Stomach smooth muscle (tissue), 2 donors: ENCODE measurements around the gene BORCS5.

Experiments used
- H3K27ac ChIP-seq: one replicate; pipeline ENCODE4 v1.7.0; 2013; ENCODE audit warnings: mild to moderate bottlenecking, low read length, inconsistent platforms
- H3K27me3 ChIP-seq, 2 donors: one replicate each; pipeline ENCODE4 v1.7.0; 2013; ENCODE audit warnings: low read length in 2 of 2; ENCODE audit not compliant: insufficient read depth in 2 of 2, control insufficient read depth in 1 of 2
- H3K36me3 ChIP-seq, 2 donors: one replicate each; pipeline ENCODE4 v1.7.0; 2013; ENCODE audit warnings: low read length in 2 of 2; ENCODE audit not compliant: control insufficient read depth in 2 of 2, insufficient read depth in 2 of 2
- H3K4me1 ChIP-seq: one replicate; pipeline ENCODE4 v1.7.0; 2013; ENCODE audit warnings: low read length; ENCODE audit not compliant: control insufficient read depth, insufficient read depth
- H3K4me3 ChIP-seq, 2 donors: one replicate each; pipeline ENCODE4 v1.7.0; 2013; ENCODE audit warnings: low read length in 2 of 2
- H3K9ac ChIP-seq, 2 donors: one replicate each; pipeline ENCODE4 v1.7.0; 2013; ENCODE audit warnings: low read length in 2 of 2, mild to moderate bottlenecking in 1 of 2
- H3K9me3 ChIP-seq, 2 donors: one replicate each; pipeline ENCODE4 v1.7.0; 2013; ENCODE audit warnings: low read length in 2 of 2; ENCODE audit not compliant: control insufficient read depth in 2 of 2
- donor health status: healthy.
- donor health status: Pancreatic carcinoma.

Gene BORCS5

DNA sequence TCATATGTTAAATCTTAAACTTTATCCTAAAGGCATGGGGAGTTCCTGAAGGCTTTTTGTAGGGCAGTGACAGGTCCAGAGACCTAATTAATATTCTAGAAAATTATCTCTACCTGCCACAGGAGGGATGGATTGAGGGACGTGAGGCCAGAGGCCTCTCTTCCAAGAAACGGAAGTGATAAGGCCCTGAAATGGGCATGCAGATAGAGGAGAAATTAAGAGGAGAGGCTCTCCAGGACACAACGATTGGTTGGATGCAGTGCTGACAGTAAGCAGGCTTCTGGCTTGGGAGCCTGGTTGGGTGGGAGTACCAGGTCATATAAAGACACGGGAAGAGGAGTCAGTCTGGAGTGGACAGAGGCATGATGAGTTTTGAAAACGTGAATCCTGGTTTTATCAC, 3.1 kb upstream of the BORCS5 start:
- no peak overlapping the region for H3K27ac ChIP-seq
- no peak overlapping the region for H3K9ac ChIP-seq
- H3K9me3 ChIP-seq = no peaks in the 10 kb centered on the region
- H3K27me3 ChIP-seq = no peaks in the 10 kb centered on the region
- peaks cover 10% of the 10 kb centered on the region for H3K4me1 ChIP-seq
- H3K36me3 ChIP-seq = no peaks in the 10 kb centered on the region
- no peak overlapping the region for H3K4me3 ChIP-seq

DNA sequence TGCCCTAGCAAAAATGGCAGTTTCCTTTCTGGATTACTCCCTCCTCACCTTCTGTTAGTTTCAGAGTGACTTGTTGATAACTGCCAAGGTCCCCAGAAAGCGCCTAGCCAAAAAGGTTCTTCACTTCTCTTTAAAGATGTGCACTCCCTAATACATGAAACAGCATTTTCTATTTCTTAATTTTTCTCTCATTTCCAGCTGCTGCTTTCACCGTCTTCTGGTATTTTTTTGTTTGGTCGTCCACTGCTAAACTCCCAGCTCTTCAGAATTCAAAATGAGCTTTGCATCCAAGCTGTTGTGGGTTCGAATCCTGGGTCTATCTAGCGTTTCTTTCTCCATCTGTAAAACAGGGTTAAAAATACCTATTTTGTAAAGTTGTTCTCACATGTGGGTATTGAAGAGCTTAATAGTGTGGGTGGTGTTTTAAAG, 397 bp upstream of the BORCS5 start:
- no peaks in the 10 kb centered on the region for H3K27me3 ChIP-seq
- peaks cover 10% of the 10 kb centered on the region for H3K4me1 ChIP-seq
- H3K27ac ChIP-seq = peak overlapping the region; percentile 94
- peaks cover 0 to 2% of the 10 kb centered on the region in 2 donors for H3K36me3 ChIP-seq
- H3K4me3 ChIP-seq = peak overlapping the region; percentile 79 to 91
- no peaks in the 10 kb centered on the region for H3K9me3 ChIP-seq
- H3K9ac ChIP-seq = peak overlapping the region; percentile 94

DNA sequence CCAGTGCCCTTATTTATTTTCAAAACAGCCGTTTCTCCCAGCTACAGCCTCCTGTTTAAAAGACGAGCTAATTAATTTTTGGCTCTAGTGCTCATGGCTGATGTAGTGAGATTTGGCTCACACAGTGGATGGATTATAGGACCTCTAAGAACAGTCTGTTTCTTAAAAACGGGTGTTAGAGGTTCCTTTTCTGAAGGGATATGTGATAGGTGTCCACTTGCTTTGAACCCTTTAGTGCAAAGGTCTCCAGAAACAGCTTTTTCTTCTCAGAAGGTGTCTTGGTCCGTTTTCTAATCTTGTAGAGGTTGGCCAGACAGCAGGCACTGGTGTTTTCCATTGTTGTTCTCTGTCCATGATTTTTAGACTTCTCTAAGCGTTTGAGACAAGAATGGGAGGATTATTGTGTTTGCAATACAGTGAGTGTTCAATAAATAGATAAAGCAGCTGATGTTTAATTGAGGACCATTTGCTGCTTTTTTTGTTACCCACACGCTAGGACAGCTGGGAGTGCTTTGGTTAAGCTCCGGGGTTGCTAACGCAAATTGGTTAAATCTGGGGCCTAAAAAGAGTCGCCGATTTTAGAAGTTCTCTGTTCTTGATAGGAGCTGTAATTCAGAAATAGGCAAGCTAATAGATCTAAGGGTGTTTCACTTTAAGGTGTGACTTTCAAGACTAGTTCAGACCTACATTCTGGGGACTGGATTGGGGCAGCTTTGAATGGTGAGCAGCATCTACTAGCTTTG, 1.0 kb downstream of the BORCS5 start:
- Histone ChIP-seq H3K9me3 (no peaks in the 10 kb centered on the region), H3K4me1 (peaks cover 10% of the 10 kb centered on the region), H3K27me3 (no peaks in the 10 kb centered on the region), H3K27ac (peak overlapping the region; percentile 94), H3K36me3 (peaks cover 0 to 2% of the 10 kb centered on the region in 2 donors), H3K9ac (peak overlapping the region; percentile 94), H3K4me3 (peak overlapping the region; percentile 79 to 91)

DNA sequence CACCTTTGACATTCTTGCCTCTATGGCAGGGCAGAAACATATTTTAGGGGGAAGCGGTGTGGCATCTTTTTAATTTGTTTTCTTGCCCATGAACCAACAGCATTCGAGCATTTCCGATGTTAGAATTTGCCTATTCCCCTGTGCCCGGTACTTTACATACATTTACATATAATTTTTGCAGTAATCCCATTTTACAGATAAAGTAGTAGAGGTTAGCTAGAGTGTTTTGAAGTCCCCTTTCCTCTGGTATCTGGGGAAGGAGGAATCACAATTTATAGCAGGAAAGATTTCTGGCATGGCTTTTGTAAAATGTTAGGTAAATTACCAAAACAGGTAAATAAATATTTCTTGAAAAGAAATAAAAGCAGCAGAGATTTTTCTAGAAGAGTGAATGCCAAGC, 1.6 kb downstream of the BORCS5 start:
- Histone ChIP-seq H3K4me3 (peak overlapping the region in 1 of 2 donors; percentile 91), H3K4me1 (peaks cover 10% of the 10 kb centered on the region), H3K9ac (peak overlapping the region; percentile 13 to 94), H3K27me3 (no peaks in the 10 kb centered on the region), H3K36me3 (peaks cover 0 to 2% of the 10 kb centered on the region in 2 donors), H3K9me3 (no peaks in the 10 kb centered on the region), H3K27ac (no peak overlapping the region)

DNA sequence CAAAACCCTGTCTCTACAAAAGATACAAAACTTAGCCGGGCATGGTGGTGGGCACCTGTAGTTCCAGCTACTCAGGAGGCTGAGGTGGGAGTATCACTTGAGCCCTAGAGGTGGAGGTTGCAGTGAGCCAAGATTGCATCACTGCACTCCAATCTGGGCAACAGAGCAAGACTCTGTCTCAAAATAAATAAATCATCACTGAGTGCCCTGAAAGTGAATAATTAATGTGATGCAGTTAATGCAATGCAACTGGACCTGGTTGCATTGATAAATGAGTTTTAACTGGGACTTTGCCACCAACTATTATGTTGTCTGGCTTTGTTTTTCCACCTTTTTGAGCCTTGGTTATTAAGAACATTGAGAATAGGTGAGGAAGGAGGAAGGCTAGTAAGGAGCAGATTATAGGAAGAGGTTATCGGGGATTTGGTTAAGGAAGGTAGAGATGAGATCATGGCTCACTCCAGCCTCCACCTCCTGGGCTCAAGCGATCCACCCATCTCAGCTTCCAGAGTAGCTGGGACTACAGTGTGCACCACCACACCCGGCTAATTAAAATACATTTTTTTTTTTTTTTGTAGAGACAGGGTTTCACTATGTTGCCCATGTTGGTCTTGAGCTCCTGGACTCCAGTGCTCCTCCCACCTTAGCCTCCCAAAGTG, 8.0 kb downstream of the BORCS5 start:
- H3K9ac ChIP-seq = no peak overlapping the region
- H3K4me3 ChIP-seq = no peak overlapping the region
- H3K27me3 ChIP-seq = no peaks in the 10 kb centered on the region
- H3K27ac ChIP-seq = no peak overlapping the region
- peaks cover 6% of the 10 kb centered on the region for H3K4me1 ChIP-seq
- H3K9me3 ChIP-seq = no peaks in the 10 kb centered on the region
- peaks cover 2 to 6% of the 10 kb centered on the region in 2 donors for H3K36me3 ChIP-seq

DNA sequence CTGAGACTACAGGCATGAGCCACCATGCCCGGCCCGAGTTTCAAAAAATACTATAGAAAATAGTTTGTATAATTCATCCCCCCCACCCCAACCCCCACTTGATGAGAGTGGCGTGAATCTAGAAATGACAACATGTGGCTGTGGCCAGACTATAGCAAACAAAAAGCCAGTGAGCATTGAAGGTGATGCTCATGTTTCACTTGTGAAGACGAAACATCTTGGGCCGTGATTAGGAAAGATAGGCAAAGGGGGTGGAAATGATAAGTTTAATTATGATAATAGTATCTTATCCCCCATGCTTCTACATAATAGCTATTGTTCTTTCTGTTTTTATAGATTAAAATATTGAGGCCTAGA, 8.5 kb downstream of the BORCS5 start:
- peaks cover 6% of the 10 kb centered on the region for H3K4me1 ChIP-seq
- no peaks in the 10 kb centered on the region for H3K27me3 ChIP-seq
- H3K9me3 ChIP-seq = no peaks in the 10 kb centered on the region
- peaks cover 2 to 6% of the 10 kb centered on the region in 2 donors for H3K36me3 ChIP-seq
- H3K27ac ChIP-seq = no peak overlapping the region
- H3K9ac ChIP-seq = no peak overlapping the region
- no peak overlapping the region for H3K4me3 ChIP-seq

DNA sequence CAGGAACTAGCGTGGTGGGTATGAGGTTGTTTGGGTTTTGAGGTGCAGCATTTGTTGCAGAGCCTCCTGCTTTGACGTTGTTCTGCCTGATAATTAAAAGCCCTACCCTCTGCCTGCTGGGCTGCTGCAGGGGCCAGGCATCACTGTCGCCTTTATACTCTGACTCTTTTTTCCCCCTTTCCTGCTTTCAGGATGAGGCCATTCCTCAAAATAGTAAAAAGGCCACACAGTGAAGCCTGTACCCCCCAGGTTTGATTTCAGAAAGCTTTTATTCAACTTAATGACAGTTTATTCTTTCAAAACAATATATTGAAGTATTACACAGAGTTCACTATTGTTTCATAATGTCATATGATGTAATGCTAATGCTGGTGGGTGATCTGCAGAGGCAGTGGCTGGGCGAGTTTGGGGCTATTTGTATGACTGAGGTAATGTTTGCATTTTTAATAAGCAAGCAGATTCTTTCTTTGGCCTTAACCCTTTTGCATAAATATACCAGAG, 9.1 kb downstream of the BORCS5 start:
- no peak overlapping the region for H3K9ac ChIP-seq
- H3K36me3 ChIP-seq = peaks cover 2 to 6% of the 10 kb centered on the region in 2 donors
- H3K27me3 ChIP-seq = no peaks in the 10 kb centered on the region
- H3K4me1 ChIP-seq = peaks cover 6% of the 10 kb centered on the region
- peak overlapping the region; percentile 56 for H3K27ac ChIP-seq
- no peaks in the 10 kb centered on the region for H3K9me3 ChIP-seq
- no peak overlapping the region for H3K4me3 ChIP-seq

DNA sequence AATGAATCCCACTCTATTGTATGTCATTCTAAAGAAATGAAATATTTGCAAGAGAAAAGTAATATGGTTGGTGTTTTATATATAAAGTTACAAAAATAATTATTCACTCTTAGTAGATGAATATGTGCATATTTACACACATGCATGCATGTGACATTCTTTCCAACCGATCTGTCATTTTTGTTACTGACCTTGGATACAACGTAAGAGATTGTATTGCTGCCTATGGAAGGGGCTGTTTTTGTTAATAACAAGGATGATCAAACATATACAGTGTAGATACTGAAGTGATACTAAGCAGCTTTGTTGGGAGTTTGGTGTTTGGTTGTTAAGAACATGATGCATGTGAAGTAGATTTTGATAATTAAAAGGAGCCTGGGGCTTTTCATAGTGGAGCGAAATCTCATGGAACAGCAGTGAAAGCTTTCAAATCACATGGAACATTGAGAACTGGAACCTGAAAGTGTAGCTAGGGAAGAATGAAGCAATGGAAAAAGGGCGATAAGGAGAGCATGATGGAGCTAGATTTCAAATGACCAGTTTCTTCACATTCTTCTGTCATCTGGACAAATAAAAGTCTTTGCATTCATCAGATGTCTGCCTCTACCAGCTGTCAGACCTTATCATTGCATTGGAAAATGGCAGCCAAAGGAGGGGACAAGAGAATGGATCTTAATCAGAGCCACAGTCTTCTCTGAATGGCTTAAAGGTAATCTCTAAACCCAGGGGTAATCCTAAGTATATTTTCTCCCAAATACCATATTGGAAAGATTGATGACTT, 10.0 kb downstream of the BORCS5 start:
- Histone ChIP-seq H3K36me3 (peaks cover 0 to 6% of the 10 kb centered on the region in 2 donors), H3K4me3 (no peak overlapping the region), H3K27ac (no peak overlapping the region), H3K9me3 (no peaks in the 10 kb centered on the region), H3K27me3 (no peaks in the 10 kb centered on the region), H3K9ac (no peak overlapping the region), H3K4me1 (peaks cover 6% of the 10 kb centered on the region)

DNA sequence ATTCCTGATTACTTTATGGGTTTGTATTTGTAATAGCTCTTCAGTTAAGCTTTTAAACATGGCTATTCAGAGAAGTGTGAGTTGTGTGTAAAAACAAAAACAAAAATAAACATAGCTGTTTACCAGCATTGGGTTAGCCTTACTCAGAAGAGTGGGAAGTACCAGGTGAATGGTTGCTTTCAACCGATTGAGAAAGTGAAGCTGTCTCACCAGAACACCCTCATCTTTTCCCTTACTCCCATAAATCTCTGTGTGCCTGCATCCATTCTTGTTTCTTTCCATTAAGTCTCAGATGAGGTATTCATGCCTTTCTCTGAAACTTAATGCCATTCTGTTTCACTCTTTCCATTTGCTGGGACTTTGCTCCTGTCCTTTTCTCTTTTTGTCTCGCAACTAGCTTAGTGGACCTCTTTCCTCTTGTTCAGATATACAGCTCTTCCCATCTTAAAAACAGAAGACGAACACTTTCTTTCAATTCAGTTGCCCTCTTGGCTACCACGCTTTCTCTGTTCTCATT, 10.7 kb downstream of the BORCS5 start:
- no peak overlapping the region for H3K27ac ChIP-seq
- no peak overlapping the region for H3K4me3 ChIP-seq
- no peaks in the 10 kb centered on the region for H3K9me3 ChIP-seq
- peaks cover 6% of the 10 kb centered on the region for H3K4me1 ChIP-seq
- no peaks in the 10 kb centered on the region for H3K27me3 ChIP-seq
- H3K36me3 ChIP-seq = peaks cover 0 to 6% of the 10 kb centered on the region in 2 donors
- no peak overlapping the region for H3K9ac ChIP-seq

DNA sequence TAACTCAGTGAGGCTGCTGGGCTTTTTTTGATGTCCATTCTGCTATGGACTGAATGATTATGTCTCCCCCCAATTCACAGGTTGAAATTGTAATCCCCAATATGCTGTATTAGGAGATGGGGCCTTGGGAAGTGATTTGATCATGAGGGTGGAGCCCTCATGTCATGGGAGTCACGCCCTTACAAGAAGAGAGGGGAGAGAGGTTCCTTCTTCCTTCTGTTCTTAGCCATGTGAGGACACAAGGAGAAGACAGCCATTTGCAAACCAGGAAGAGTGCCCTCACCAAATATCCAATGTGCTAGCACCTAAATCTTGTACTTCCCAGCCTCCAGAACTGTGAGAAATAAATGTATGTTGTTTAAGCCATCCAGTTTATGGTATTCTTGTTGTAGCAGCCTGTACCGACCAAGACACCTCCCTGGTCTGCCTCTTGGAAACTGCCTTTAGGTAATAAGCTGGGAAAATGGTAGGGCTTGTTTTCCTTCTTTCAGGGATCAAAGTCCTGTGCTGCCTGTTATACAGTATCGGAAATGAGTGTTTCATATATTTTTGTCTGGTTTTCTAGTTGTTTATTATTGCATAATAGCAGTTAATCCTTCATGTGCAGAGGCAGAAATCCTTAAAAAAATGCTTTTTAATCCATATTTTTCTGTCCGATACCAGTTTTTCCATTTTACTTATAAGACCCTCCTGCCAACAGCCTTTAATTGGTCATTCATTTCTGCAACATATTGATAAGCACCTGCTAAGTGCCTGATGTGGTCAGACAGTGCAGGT, 16.3 kb downstream of the BORCS5 start:
- H3K27ac ChIP-seq = no peak overlapping the region
- H3K9ac ChIP-seq = no peak overlapping the region
- no peaks in the 10 kb centered on the region for H3K9me3 ChIP-seq
- no peak overlapping the region for H3K4me3 ChIP-seq
- no peaks in the 10 kb centered on the region for H3K4me1 ChIP-seq
- no peaks in the 10 kb centered on the region for H3K27me3 ChIP-seq
- H3K36me3 ChIP-seq = peaks cover 0 to 2% of the 10 kb centered on the region in 2 donors
